ENCODE measurements around the gene ZMYM4. TPM values are rescaled to one million over a fixed set of nuclear protein-coding genes. Genes with fewer than 3 reads are reported as not detected.
"Not testable (repeated sequence)": the region's sequence is repeated elsewhere in the genome, so short reads cannot be mapped to it uniquely, and the experiment has no call there.

Gene ZMYM4
- 31.9 and 35.1 TPM in 2 replicates for total RNA-seq

- peaks cover 7% of the 10 kb centered on the region for H3K27me3 Mint-ChIP-seq (ENCODE audit: low read depth)
- no peaks in the 10 kb centered on the region for H3K9me3 Mint-ChIP-seq
- H3K27ac Mint-ChIP-seq: peak within 1 kb of the TSS; percentile 80
- peak within 1 kb of the TSS; percentile 81 for H3K4me3 Mint-ChIP-seq (ENCODE audit: low read depth)
- intact Hi-C loops (cut with micrococcal nuclease): loop anchor here (1.0 to 10.0 kb wide), 3 partner anchors 66 to 234 kb away; partner anchors contain the start of gene ZMYM6
- DNase-seq (ENCODE audit: low spot score): peak; percentile 87
- H3K4me1 Mint-ChIP-seq (ENCODE audit: low read depth): peaks cover 28% of the 10 kb centered on the region
- H3K36me3 Mint-ChIP-seq (ENCODE audit: low read depth): peaks cover 12% of the 10 kb centered on the region
Measured at GRCh38 chr1:35268282-35269200, at the start of gene ZMYM4. Gene ZMYM4 (plus strand): TSS chr1:35268709. CDS start chr1:35269047, 338 bp downstream.

GRCh38 chr1:35220976-35221375, 47.5 kb upstream of the ZMYM4 start:
- H3K27ac Mint-ChIP-seq: no peak overlapping the region
- no peaks in the 10 kb centered on the region for H3K36me3 Mint-ChIP-seq (ENCODE audit: low read depth)
- no peak for DNase-seq (ENCODE audit: low spot score)
- no peaks in the 10 kb centered on the region for H3K4me1 Mint-ChIP-seq (ENCODE audit: low read depth)
- no peak overlapping the region for H3K4me3 Mint-ChIP-seq (ENCODE audit: low read depth)
- no peaks in the 10 kb centered on the region for H3K9me3 Mint-ChIP-seq
- no peaks in the 10 kb centered on the region for H3K27me3 Mint-ChIP-seq (ENCODE audit: low read depth)
- intact Hi-C loops (cut with micrococcal nuclease): no loop called here

GRCh38 chr1:35222322-35223083, 46.0 kb upstream of the ZMYM4 start:
- no peak overlapping the region for H3K4me3 Mint-ChIP-seq (ENCODE audit: low read depth)
- H3K4me1 Mint-ChIP-seq (ENCODE audit: low read depth): no peaks in the 10 kb centered on the region
- DNase-seq (ENCODE audit: low spot score): no peak
- no peaks in the 10 kb centered on the region for H3K36me3 Mint-ChIP-seq (ENCODE audit: low read depth)
- peaks cover 4% of the 10 kb centered on the region for H3K27me3 Mint-ChIP-seq (ENCODE audit: low read depth)
- H3K9me3 Mint-ChIP-seq: no peaks in the 10 kb centered on the region
- H3K27ac Mint-ChIP-seq: no peak overlapping the region
- intact Hi-C loops (cut with micrococcal nuclease): no loop called here

- intact Hi-C loops (cut with micrococcal nuclease): no loop called here
- no peak for DNase-seq (ENCODE audit: low spot score)
- Mint-ChIP-seq H3K27ac (no peak overlapping the region), H3K36me3 (ENCODE audit: low read depth) (no peaks in the 10 kb centered on the region), H3K4me1 (ENCODE audit: low read depth) (no peaks in the 10 kb centered on the region), H3K9me3 (no peaks in the 10 kb centered on the region), H3K4me3 (ENCODE audit: low read depth) (no peak overlapping the region), H3K27me3 (ENCODE audit: low read depth) (peaks cover 4% of the 10 kb centered on the region)
Measured at GRCh38 chr1:35223084-35223630, 45.4 kb upstream of the ZMYM4 start.

GRCh38 chr1:35226546-35226945, 42.0 kb upstream of the ZMYM4 start:
- peaks cover 9% of the 10 kb centered on the region for H3K4me1 Mint-ChIP-seq (ENCODE audit: low read depth)
- H3K9me3 Mint-ChIP-seq: no peaks in the 10 kb centered on the region
- DNase-seq (ENCODE audit: low spot score): no peak
- no peak overlapping the region for H3K27ac Mint-ChIP-seq
- intact Hi-C loops (cut with micrococcal nuclease): no loop called here
- no peaks in the 10 kb centered on the region for H3K36me3 Mint-ChIP-seq (ENCODE audit: low read depth)
- H3K27me3 Mint-ChIP-seq (ENCODE audit: low read depth): peaks cover 5% of the 10 kb centered on the region
- no peak overlapping the region for H3K4me3 Mint-ChIP-seq (ENCODE audit: low read depth)

- Mint-ChIP-seq H3K4me1 (ENCODE audit: low read depth) (peaks cover 9% of the 10 kb centered on the region), H3K9me3 (no peaks in the 10 kb centered on the region), H3K36me3 (ENCODE audit: low read depth) (no peaks in the 10 kb centered on the region), H3K4me3 (ENCODE audit: low read depth) (no peak overlapping the region), H3K27ac (no peak overlapping the region), H3K27me3 (ENCODE audit: low read depth) (peaks cover 6% of the 10 kb centered on the region)
- intact Hi-C loops (cut with micrococcal nuclease): no loop called here
- no peak for DNase-seq (ENCODE audit: low spot score)
Measured at GRCh38 chr1:35229587-35230360, 38.7 kb upstream of the ZMYM4 start.

GRCh38 chr1:35231287-35231686, 37.2 kb upstream of the ZMYM4 start:
- no peak overlapping the region for H3K4me3 Mint-ChIP-seq (ENCODE audit: low read depth)

GRCh38 chr1:35236772-35237171, 31.7 kb upstream of the ZMYM4 start:
- H3K36me3 Mint-ChIP-seq (ENCODE audit: low read depth); H3K4me1 Mint-ChIP-seq (ENCODE audit: low read depth); H3K27ac Mint-ChIP-seq; H3K27me3 Mint-ChIP-seq (ENCODE audit: low read depth); H3K4me3 Mint-ChIP-seq (ENCODE audit: low read depth); intact Hi-C loops (cut with micrococcal nuclease); H3K9me3 Mint-ChIP-seq; DNase-seq (ENCODE audit: low spot score): not testable (repeated sequence)

More at GRCh38 chr1:35231287-35231686, 37.2 kb upstream of the ZMYM4 start:
- no peak overlapping the region for H3K27ac Mint-ChIP-seq
- DNase-seq (ENCODE audit: low spot score): no peak
- peaks cover 9% of the 10 kb centered on the region for H3K4me1 Mint-ChIP-seq (ENCODE audit: low read depth)
- H3K36me3 Mint-ChIP-seq (ENCODE audit: low read depth): no peaks in the 10 kb centered on the region
- peaks cover 6% of the 10 kb centered on the region for H3K27me3 Mint-ChIP-seq (ENCODE audit: low read depth)
- intact Hi-C loops (cut with micrococcal nuclease): no loop called here
- H3K9me3 Mint-ChIP-seq: no peaks in the 10 kb centered on the region

- no peaks in the 10 kb centered on the region for H3K9me3 Mint-ChIP-seq
- peaks cover 2% of the 10 kb centered on the region for H3K27me3 Mint-ChIP-seq (ENCODE audit: low read depth)
- no peaks in the 10 kb centered on the region for H3K4me1 Mint-ChIP-seq (ENCODE audit: low read depth)
- no peak overlapping the region for H3K4me3 Mint-ChIP-seq (ENCODE audit: low read depth)
- intact Hi-C loops (cut with micrococcal nuclease): no loop called here
- H3K36me3 Mint-ChIP-seq (ENCODE audit: low read depth): no peaks in the 10 kb centered on the region
- DNase-seq (ENCODE audit: low spot score): no peak
- no peak overlapping the region for H3K27ac Mint-ChIP-seq
Measured at GRCh38 chr1:35243691-35244090, 24.8 kb upstream of the ZMYM4 start.

- H3K27ac Mint-ChIP-seq: no peak overlapping the region
- H3K27me3 Mint-ChIP-seq (ENCODE audit: low read depth): peaks cover 6% of the 10 kb centered on the region
- no peaks in the 10 kb centered on the region for H3K36me3 Mint-ChIP-seq (ENCODE audit: low read depth)
- no peaks in the 10 kb centered on the region for H3K4me1 Mint-ChIP-seq (ENCODE audit: low read depth)
- no peak for DNase-seq (ENCODE audit: low spot score)
- no peak overlapping the region for H3K4me3 Mint-ChIP-seq (ENCODE audit: low read depth)
- H3K9me3 Mint-ChIP-seq: no peaks in the 10 kb centered on the region
- intact Hi-C loops (cut with micrococcal nuclease): no loop called here
Measured at GRCh38 chr1:35247256-35247655, 21.3 kb upstream of the ZMYM4 start.

GRCh38 chr1:35253941-35254340, 14.6 kb upstream of the ZMYM4 start:
- DNase-seq (ENCODE audit: low spot score): no peak
- Mint-ChIP-seq H3K4me3 (ENCODE audit: low read depth) (no peak overlapping the region), H3K36me3 (ENCODE audit: low read depth) (no peaks in the 10 kb centered on the region), H3K27ac (no peak overlapping the region), H3K9me3 (no peaks in the 10 kb centered on the region), H3K4me1 (ENCODE audit: low read depth) (no peaks in the 10 kb centered on the region), H3K27me3 (ENCODE audit: low read depth) (peaks cover 6% of the 10 kb centered on the region)
- intact Hi-C loops (cut with micrococcal nuclease): no loop called here

- intact Hi-C loops (cut with micrococcal nuclease): no loop called here
- Mint-ChIP-seq H3K27ac (no peak overlapping the region), H3K4me3 (ENCODE audit: low read depth) (no peak overlapping the region), H3K9me3 (no peaks in the 10 kb centered on the region), H3K27me3 (ENCODE audit: low read depth) (peaks cover 7% of the 10 kb centered on the region), H3K36me3 (ENCODE audit: low read depth) (no peaks in the 10 kb centered on the region), H3K4me1 (ENCODE audit: low read depth) (no peaks in the 10 kb centered on the region)
- no peak for DNase-seq (ENCODE audit: low spot score)
Measured at GRCh38 chr1:35255276-35255675, 13.2 kb upstream of the ZMYM4 start.

All from activated T-helper 2 cell treated with anti-CD3 and anti-CD28 coated beads, Interferon-gamma antibody, Interleukin-2, Interleukin-4, amounts not matched to agents 10 μg/mL and 5 μg/mL and 100 μg/mL, durations not matched to agents 14 hours and 24 hours and 36 hours (primary cell).